Suprapubic skin (tissue), 4 donors: Measurements from ENCODE around the gene PML.

Source experiments
- CTCF ChIP-seq, 2 donors: fragments of 200-600 bp in 1 of 2; fragments of 450-650 bp in 1 of 2; sonication (generic) in 1 of 2; IDR thresholded peaks; one replicate each; pipeline ENCODE4 v1.5.1; 2016 to 2019; ENCODE audit warnings: antibody characterized with exemption in 2 of 2, mild to moderate bottlenecking in 1 of 2, moderate library complexity in 1 of 2
- POLR2A ChIP-seq, 2 donors: fragments of 450-650 bp; IDR thresholded peaks; one replicate each; pipeline ENCODE4 v1.6.1; 2017; ENCODE audit warnings: antibody characterized with exemption in 2 of 2, mild to moderate bottlenecking in 2 of 2, moderate library complexity in 2 of 2
- POLR2AphosphoS5 ChIP-seq, 3 donors: sonication (generic); formaldehyde crosslinking; IDR thresholded peaks; one replicate each; pipeline ENCODE4 v1.6.1; 2017; ENCODE audit warnings: antibody characterized with exemption in 3 of 3

- TF ChIP-seq POLR2AphosphoS5 (IDR thresholded peaks at IDR 0.05) = no peak
- no peak for TF ChIP-seq POLR2A (IDR thresholded peaks at IDR 0.05)
- TF ChIP-seq CTCF (IDR thresholded peaks at IDR 0.05) = no peak
Measured at GRCh38 chr15:74035121-74036017, 40.9 kb downstream of the PML start.
